IPS-20b (cell line): ENCODE results near the gene RCN2.
"Not testable (repeated sequence)": the region's sequence is repeated elsewhere in the genome, so short reads cannot be mapped to it uniquely, and the experiment has no call there.

Source experiments
- H3K27ac ChIP-seq: one replicate; pipeline ENCODE4 v1.5.1; 2013; ENCODE audit warnings: low read length
- H3K27me3 ChIP-seq: 2 replicates; pipeline ENCODE4 v1.6.1; 2013; ENCODE audit warnings: mild to moderate bottlenecking, low read length, inconsistent platforms; ENCODE audit not compliant: insufficient read depth
- H3K36me3 ChIP-seq: 2 replicates; pipeline ENCODE4 v1.6.1; 2013; ENCODE audit warnings: low read depth, mild to moderate bottlenecking, inconsistent platforms, low read length, moderate library complexity; ENCODE audit not compliant: insufficient read depth
- H3K4me1 ChIP-seq: 2 replicates; pipeline ENCODE4 v1.6.1; 2013; ENCODE audit warnings: mild to moderate bottlenecking, control low read depth, inconsistent platforms, low read length, moderate library complexity; ENCODE audit not compliant: insufficient read depth
- H3K4me3 ChIP-seq: 2 replicates; pipeline ENCODE4 v1.5.1; 2013; ENCODE audit warnings: mild to moderate bottlenecking, low read length, inconsistent platforms
- H3K9ac ChIP-seq: 2 replicates; pipeline ENCODE4 v1.6.1; 2013; ENCODE audit warnings: low read depth, mild to moderate bottlenecking, inconsistent platforms, low read length, moderate library complexity
- H3K9me3 ChIP-seq: 2 replicates; pipeline ENCODE4 v1.6.1; 2013; ENCODE audit warnings: mild to moderate bottlenecking, low read depth, low read length, inconsistent platforms; ENCODE audit not compliant: insufficient read depth

The RCN2 gene

GRCh38 chr15:76963596-76963995 is 32.0 kb downstream of the RCN2 start:
- Histone ChIP-seq H3K36me3 (no peaks in the 10 kb centered on the region), H3K27me3 (no peaks in the 10 kb centered on the region), H3K9ac (no peak overlapping the region), H3K4me1 (peaks cover 6% of the 10 kb centered on the region; the same call in 1 of the 2 replicates), H3K4me3 (no peak overlapping the region), H3K9me3 (no peaks in the 10 kb centered on the region; the same call in 1 of the 2 replicates), H3K27ac (no peak overlapping the region)

DNA sequence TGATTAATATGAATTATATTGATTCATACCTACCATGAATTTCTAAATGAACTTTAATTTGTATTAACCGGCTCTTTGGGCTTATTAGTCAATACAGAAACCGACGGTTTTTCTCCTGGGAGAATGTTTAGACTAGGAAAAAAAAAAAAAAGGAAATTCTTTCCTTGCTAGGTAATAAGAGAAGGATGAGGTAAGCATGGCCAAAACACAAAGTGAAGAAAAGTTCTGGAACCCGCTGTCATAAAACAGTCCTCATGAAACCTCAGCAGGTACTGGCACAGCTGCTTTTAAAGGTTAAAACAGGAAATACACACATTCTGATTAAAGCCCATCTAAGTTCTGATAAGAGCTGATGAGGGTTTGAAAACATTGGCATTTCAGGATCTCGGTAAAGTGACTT is 32.6 kb downstream of the RCN2 start:
- H3K4me1 ChIP-seq: peaks cover 6% of the 10 kb centered on the region; the same call in 1 of the 2 replicates
- no peak overlapping the region for H3K27ac ChIP-seq
- no peaks in the 10 kb centered on the region for H3K27me3 ChIP-seq
- H3K36me3 ChIP-seq: no peaks in the 10 kb centered on the region
- no peak overlapping the region for H3K4me3 ChIP-seq
- H3K9me3 ChIP-seq: no peaks in the 10 kb centered on the region
- no peak overlapping the region for H3K9ac ChIP-seq

DNA sequence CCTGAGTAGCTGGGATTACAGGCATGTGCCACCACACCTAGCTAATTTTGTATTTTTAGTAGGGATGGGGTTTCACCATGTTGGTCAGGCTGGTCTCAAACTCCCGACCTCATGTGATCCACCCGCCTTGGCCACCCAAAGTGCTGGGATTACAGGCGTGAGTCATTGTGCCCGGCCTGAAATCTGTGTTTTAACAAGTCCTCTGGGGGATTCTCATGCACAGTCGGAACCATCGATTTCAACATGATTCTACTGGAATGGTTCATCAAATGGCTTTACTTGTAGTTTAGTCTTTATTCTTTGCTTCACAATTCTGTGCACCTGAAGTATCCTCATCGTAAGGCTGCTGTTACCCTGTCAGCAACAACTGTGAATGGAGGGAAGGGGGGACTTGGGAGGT is 34.5 kb downstream of the RCN2 start:
- not testable (repeated sequence) for H3K27me3 ChIP-seq, H3K9ac ChIP-seq, H3K36me3 ChIP-seq, H3K4me1 ChIP-seq, H3K9me3 ChIP-seq, H3K27ac ChIP-seq, H3K4me3 ChIP-seq

GRCh38 chr15:76967067-76967466 is 35.5 kb downstream of the RCN2 start:
- Histone ChIP-seq H3K4me1 (peaks cover 6% of the 10 kb centered on the region; the same call in 1 of the 2 replicates), H3K27ac (no peak overlapping the region), H3K4me3 (no peak overlapping the region), H3K9me3 (no peaks in the 10 kb centered on the region), H3K9ac (no peak overlapping the region), H3K27me3 (no peaks in the 10 kb centered on the region), H3K36me3 (no peaks in the 10 kb centered on the region)

GRCh38 chr15:76968306-76968705 is 36.8 kb downstream of the RCN2 start:
- Histone ChIP-seq H3K36me3 (no peaks in the 10 kb centered on the region), H3K4me3 (no peak overlapping the region), H3K27me3 (no peaks in the 10 kb centered on the region), H3K9ac (no peak overlapping the region), H3K27ac (no peak overlapping the region), H3K4me1 (peaks cover 6% of the 10 kb centered on the region; the same call in 1 of the 2 replicates), H3K9me3 (no peaks in the 10 kb centered on the region)

GRCh38 chr15:76972389-76973361 is 41.1 kb downstream of the RCN2 start:
- H3K4me3 ChIP-seq: no peak overlapping the region
- no peak overlapping the region for H3K27ac ChIP-seq
- peaks cover 4% of the 10 kb centered on the region; the same call in 1 of the 2 replicates for H3K4me1 ChIP-seq
- no peaks in the 10 kb centered on the region for H3K27me3 ChIP-seq
- H3K9ac ChIP-seq: no peak overlapping the region
- no peaks in the 10 kb centered on the region for H3K9me3 ChIP-seq
- H3K36me3 ChIP-seq: no peaks in the 10 kb centered on the region

- Histone ChIP-seq H3K9ac (no peak overlapping the region), H3K27me3 (no peaks in the 10 kb centered on the region), H3K27ac (no peak overlapping the region), H3K4me3 (0 out of 2 replicates have a peak overlapping the region, but pooled peaks have one; percentile 12), H3K4me1 (peaks cover 4% of the 10 kb centered on the region; the same call in 1 of the 2 replicates), H3K9me3 (no peaks in the 10 kb centered on the region), H3K36me3 (no peaks in the 10 kb centered on the region)
These were observed 41.8 kb downstream of the RCN2 start for GRCh38 chr15:76973362-76973743.

DNA sequence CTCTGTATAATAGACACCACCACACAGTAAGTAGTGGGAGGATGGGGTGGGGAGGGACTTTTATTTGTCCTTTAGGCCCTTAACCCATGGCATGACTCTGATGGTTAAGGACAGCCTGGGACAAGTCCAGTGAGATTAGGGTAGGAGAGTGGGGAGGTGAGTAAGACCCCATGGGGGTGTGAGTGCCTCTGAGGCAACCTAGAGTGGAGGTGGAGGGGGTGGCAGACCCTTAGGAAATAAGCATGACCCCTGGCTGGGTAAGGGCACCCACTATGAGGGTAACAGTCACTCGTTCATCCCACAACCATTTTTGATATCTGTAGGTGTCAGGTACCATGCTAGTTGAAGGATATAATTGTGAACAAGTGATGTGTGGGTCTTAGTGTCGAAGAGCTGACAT is 42.4 kb downstream of the RCN2 start:
- Histone ChIP-seq H3K27me3 (no peaks in the 10 kb centered on the region), H3K4me1 (peaks cover 4% of the 10 kb centered on the region; the same call in 1 of the 2 replicates), H3K9me3 (no peaks in the 10 kb centered on the region), H3K36me3 (no peaks in the 10 kb centered on the region), H3K9ac (no peak overlapping the region), H3K27ac (no peak overlapping the region), H3K4me3 (no peak overlapping the region)

DNA sequence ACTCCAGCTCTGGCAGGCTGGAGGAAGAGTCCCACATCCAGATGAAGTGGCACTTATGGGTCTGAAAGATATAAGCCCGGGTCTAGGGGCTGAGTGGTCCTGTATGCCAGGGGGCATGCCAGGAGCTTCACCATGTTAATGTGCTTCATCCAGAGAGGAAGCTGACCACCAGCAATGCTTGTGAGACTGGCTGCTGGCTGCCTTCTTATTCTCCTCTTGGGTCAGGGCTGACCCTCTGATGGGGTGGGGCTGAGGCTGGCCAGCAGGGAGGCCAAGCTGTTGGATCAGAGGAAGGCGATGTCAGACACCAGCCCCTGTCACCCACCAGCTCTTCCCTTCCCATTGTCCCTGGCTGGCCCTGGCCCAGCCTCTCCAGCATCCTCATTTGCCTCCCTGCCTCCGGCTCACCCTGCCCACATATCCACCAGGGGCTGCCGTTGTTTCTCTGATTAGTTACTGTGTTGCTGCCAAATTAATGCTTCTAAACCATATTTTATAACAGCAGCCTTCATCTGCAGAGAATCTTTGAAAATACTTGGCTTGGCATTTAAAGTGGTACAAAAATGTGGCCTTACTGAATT is 43.0 kb downstream of the RCN2 start:
- no peak overlapping the region for H3K4me3 ChIP-seq
- no peaks in the 10 kb centered on the region for H3K9me3 ChIP-seq
- H3K27ac ChIP-seq: no peak overlapping the region
- no peaks in the 10 kb centered on the region for H3K36me3 ChIP-seq
- H3K4me1 ChIP-seq: peaks cover 4% of the 10 kb centered on the region; the same call in 1 of the 2 replicates
- H3K27me3 ChIP-seq: no peaks in the 10 kb centered on the region
- no peak overlapping the region for H3K9ac ChIP-seq

DNA sequence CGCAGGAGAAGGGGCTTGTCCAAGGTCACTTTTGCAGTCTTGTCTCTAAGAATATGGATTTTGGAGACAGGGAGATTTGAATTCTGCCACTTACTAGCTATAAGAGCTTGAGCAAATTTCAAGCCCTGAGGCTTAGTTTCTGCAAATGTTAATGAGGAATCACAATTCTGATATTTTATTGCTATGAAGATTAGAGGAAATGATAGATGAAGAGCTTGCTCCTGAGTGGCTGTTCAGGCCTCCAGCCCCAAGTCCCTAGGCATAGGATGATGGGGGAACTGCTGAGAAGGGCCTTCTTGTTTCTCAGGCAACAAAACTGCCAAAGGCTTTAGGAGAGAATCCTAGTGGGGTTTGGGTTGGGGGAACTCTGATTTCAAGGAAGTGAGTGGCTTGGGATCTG is 44.6 kb downstream of the RCN2 start:
- Histone ChIP-seq H3K27me3 (no peaks in the 10 kb centered on the region), H3K27ac (no peak overlapping the region), H3K9ac (no peak overlapping the region), H3K9me3 (no peaks in the 10 kb centered on the region), H3K4me3 (no peak overlapping the region), H3K36me3 (no peaks in the 10 kb centered on the region), H3K4me1 (peaks cover 4% of the 10 kb centered on the region; the same call in 1 of the 2 replicates)

DNA sequence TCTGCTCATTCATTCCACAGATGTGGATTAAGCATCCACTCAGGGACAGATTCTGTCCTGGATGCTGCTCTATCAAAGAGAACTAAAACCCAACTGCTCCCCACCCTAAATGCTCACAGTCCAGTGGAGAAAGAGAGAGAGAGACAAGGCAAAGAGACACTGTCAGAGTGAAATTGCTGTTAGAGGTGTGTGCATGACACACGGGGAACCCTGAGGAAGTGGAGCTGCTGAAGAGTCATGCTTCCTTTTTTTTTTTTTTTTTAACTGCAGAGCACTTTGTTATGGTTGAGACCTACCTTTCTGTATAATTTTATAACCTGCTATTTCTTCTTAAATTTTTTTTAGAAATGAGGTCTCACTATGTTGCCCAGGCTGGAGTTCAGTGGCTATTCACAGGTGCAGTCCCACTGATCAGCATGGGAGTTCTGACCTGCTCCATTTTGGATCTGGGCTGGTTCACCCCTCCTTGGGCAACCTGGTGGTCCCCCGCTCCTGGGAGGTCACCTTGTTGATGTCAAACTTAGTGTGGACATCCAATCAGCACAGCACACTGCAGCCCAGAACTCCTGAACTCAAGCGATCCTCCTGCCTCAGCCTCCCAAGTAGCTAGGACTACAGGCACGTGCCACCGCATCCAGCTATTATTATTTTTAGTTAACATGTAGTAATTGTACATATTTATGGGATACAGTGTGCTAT is 45.2 kb downstream of the RCN2 start:
- Histone ChIP-seq H3K27me3 (no peaks in the 10 kb centered on the region), H3K27ac (no peak overlapping the region), H3K4me3 (no peak overlapping the region), H3K9me3 (no peaks in the 10 kb centered on the region), H3K4me1 (peaks cover 4% of the 10 kb centered on the region; the same call in 1 of the 2 replicates), H3K36me3 (no peaks in the 10 kb centered on the region), H3K9ac (no peak overlapping the region)
